ENCODE measurements around the gene ATF6B.
"Not testable (repeated sequence)": the region's sequence is repeated elsewhere in the genome, so short reads cannot be mapped to it uniquely, and the experiment has no call there.

ATF6B gene

GRCh38 chr6:32102255-32102654 lies 25.8 kb downstream of the ATF6B start:
- DNase-seq, result no peak

DNA sequence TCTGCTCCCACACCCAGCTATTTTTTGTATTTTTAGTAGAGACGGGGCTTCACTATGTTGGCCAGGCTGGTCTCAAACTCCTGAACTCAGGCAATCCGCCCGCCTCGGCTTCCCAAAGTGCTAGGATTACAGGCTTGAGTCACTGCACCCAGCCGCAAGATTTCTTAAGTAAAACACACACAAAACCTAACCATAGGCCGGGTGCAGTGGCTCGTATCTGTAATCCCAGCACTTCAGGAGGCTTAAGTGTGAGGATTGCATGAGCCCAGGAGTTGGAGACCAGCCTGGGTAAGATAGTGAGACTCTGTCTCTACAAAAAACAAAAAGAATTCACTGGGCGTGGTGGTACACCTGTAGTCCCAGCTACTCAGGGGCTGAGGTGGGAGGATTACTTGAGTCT lies 27.8 kb downstream of the ATF6B start:
- not testable (repeated sequence) for DNase-seq

GRCh38 chr6:32097364-32097763 lies 30.7 kb downstream of the ATF6B start:
- DNase-seq, result no peak

DNA sequence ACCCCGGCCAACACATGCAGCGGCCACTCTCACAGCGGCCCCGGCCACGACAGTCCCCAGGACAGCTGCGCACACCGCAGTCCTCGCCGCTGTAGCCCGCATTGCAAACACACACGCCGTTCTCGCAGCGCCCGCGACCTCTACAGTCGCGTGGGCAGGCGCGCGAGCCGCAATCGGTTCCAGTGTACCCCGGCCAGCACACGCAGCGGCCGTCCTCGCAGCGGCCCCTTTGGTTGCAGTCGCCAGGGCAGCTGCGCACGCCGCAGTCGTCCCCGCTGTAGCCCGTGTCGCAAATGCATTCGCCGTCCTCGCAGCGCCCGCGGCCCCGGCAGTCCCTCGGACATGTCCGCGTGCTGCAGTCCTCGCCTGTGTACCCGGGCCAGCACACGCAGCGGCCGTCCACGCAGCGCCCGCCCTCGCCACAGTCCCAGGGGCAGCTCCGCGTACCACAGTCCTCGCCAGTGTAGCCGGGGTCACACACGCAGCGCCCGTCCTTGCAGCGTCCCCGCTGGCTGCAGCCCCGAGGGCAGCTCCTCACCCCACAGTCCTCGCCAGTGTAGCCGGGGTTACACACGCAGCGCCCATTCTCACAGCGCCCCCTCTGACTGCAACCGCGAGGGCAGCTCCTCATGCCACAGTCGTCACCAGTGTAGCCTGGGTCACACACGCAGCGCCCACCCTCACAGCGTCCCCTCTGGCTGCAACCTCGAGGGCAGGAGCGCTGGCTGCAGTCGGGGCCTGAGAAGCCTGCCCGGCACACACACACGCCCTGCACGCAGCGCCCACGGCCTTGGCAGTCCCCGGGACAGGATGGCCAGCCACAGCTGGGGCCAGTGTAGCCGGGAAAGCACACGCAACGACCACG lies 31.4 kb downstream of the ATF6B start:
- DNase-seq, result no peak

DNA sequence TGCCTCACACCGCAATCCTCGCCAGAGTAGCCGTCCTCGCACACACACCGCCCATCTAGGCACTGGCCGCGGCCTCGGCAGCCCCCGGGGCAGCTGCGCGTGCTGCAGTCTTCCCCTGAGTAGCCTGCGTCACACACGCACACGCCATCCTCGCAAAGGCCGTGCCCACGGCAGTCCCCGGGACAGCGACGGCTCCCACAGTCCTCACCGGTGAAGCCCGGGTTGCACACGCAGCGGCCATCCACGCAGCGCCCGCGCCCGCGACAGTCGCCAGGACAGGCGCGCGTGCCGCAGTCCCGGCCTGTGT lies 32.0 kb downstream of the ATF6B start:
- DNase-seq, result no peak

DNA sequence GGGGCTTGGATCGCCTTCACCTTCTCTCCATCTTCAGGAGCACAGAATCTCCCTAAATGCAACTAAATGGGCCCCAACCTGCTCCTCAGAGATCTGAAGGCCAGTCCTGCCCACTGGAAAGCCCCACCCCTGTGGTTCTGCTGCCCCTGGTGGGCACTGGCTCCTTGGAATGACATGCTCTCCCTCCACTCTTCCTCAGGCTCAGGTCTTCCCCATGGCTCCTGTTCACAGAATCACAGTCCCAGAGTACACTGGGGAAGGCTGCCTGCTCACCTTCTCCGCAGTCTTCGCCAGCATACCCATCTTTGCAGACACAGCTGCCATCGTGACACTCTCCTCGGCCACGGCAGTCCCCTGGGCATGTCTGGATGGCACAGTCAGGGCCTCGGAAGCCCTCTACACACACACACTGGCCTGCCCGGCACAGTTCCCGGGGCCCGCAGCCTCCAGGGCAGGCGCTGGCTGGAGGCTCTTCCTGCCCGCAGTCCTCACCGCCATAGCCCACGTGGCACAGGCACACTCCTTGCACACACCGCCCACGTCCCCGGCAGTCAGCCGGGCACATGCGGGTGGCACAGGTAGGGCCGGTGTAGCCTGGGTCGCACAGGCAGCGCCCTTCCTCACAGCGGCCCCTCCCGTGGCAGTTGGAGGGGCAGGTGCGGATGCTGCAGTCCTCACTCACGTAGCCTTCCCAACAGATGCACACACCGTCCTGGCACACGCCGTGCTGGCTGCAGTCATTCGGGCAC lies 32.5 kb downstream of the ATF6B start:
- DNase-seq, result no peak

DNA sequence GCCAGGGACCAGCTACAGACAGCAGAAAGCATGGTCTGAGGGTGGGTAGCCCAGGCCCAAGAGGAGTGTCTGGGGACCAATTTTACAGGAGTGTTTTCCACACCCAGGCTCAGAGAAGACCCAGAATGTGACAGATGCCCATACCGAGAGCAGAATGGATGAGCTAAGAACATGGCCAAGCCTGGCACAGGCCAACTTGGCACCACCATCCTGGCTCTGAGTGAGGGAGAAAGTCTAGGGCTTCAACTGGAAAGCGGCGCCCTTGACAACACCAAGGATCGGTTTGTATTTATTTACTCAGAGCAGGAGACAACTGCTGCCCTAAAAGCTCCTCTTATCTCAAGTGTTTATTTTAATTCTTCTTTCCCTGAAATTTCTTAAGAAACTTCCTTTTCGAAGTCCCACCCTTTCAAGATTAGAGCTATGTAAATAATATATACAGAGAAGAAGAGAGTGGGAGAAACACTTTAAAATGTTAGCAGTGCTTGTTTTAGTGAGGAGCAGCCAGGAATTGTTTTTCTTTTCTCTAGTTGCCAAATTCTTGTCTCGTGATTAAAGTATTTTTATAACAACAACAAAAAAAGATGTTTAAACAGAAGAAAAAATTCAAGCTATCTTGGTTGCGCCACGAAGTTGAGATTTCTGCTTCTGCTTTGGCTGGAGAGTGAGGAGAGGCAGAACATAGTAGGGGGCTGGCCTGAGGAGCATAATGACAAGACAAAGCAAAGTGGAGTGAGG lies 35.1 kb downstream of the ATF6B start:
- no peak for DNase-seq

- DNase-seq, result no peak
Measured at GRCh38 chr6:32089082-32089828, 38.8 kb downstream of the ATF6B start.

DNA sequence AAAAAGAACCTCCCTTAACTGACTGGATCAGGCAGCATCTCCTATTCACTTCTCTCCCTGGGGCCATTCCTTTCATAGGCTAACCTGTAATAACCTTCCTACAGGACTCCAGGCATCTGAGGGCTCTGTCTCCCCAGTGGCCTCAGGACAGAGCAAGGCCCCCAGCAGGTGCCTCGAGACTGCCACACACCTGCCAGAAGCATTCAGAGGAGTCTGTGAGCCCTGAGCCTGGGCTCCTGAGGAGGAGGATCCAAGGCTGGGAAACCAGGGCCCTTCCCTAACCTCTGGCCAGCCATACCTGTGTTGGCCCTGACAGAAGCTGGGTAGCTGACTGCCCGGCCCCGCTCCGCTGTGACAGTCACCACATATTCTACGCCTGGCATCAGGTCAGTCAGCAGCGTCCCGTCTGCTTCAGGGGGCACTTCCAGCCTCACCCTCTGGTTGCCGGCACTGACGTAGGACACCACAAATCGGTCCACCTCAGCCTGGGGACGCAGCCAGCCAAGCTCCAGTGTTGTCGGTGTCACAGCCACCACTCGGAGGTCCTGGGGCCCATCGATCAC lies 39.5 kb downstream of the ATF6B start:
- no peak for DNase-seq

- DNase-seq, result peak; percentile 60
Measured at GRCh38 chr6:32087574-32088486, 40.2 kb downstream of the ATF6B start.

DNA sequence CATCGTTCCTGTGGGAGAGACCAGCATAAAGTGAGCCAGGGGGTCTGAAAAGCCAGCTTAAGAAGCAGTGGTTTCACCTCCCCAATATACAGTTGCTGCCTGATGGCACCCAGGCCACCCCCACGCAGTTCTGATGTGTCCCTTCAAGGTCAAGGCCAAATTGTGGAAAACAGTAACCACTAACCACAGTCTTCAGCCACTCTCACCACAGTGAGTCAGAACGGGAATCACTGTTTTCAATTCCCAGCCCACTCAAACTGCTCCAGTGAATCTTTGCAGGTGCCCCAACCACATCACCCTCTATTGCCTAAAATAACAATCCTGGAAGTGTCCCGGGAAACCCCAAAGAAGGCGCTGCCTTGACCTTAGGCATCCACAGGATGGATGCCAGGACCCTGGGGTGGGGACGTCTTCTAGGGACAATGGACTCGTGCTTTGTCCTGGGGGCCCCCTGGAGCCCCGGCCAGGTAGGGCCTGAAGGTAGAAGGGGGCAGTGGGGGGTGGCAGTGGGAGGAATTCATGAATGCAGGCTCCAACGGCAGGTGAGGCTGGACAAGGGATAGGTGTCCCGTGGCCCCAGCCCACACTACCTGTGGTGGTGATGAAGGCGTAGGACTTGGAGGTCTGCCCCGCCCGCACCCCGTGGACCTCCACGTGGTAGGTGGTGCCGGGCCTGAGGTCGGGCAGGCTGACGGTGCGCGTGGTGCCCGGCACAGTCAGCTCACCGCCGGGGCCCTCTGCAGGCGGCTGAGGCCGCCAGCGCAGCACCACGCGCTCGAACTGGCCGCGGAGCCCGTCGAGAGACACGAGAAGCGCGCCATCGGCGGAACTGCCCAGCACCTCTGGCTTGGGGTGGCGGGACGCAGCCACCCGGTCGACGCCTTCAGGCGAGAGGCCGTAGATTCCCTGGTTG lies 41.1 kb downstream of the ATF6B start:
- peak; percentile 73 for DNase-seq

- DNase-seq, result no peak
Measured at GRCh38 chr6:32085759-32086459, 42.1 kb downstream of the ATF6B start.

DNA sequence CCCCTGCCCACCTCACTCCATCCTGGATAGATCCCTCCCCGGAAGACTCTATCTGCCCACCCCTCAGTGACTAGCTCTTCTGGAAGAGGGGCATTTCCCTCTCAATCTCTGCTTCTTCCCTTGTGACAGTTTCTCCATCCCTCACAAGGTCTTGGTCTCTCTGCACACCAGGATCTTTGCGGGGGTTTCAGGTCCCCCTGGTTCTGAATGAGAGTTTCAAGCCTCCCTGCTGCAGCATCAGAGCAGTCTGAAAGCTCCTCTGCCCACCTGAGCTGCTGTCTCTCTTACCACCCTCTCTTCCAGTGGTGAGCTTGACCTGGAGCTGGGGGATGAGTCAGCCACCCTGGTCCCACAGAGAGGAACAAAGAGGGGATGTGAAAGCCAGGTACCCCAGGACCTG lies 43.3 kb downstream of the ATF6B start:
- DNase-seq, result no peak

DNA sequence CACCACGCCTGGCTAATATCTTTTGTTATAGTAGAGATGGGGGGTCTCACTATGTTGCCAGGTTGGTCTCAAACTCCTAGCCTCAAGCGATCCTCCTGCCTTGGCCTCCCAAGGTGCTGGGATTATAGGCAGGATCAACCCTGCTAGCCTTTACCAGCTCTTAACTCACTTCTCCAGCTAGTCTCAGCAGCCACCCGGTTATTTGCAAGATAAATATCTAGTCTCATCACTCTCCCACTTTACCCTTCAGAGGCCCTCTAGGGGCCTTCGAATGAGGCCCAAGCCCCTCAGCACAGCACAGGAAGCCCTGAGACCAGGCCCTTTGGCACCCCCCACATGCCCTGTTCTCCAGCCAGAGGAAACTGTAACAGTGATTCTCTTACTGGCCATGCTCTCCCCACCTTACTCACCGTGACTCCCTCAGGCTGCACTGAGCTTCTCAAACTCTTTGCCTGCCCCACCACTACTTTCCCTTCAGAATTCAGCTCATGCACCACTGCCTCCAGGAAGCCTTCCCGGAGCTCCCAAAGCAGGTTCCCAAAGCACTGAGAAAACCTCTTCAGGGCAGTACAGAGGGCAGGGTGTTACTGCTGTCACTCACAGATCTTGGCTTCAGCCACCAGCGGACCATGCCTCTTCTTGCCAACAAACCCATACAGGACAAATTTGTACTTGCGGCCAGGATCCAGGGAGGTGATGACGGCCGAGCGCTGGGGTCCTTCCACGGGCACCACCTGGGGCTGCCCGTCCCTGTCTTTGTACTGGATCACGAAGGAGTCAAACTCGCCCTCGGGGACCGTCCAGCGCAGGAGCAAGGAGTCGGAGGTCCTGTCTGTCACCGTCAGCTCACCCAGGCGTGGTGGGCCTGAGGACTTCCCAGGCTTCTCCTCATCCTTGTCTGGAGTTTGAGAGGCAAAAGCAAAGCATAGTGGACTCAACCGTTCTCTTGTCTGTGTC lies 44.0 kb downstream of the ATF6B start:
- no peak for DNase-seq

DNA sequence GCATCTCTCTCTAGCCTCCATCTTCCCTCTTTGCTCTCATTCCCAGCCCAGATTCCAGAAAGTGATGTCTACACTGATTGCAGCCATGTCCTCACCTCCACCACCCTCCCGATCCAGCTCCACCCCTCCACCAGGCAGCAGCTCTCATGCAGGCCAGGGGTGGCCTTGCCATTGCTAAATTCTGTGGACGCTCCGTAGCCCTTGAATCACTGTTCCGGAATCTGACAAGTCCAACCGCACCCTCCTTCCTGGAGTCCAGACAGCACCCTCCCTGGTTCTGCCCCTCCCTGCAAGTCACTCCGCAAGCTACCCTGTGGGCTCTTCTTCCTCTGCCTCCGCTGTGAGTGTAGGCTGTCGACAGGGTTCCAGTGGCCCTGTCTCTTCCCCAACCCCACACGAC lies 45.1 kb downstream of the ATF6B start:
- DNase-seq, result peak; percentile 82

DNA sequence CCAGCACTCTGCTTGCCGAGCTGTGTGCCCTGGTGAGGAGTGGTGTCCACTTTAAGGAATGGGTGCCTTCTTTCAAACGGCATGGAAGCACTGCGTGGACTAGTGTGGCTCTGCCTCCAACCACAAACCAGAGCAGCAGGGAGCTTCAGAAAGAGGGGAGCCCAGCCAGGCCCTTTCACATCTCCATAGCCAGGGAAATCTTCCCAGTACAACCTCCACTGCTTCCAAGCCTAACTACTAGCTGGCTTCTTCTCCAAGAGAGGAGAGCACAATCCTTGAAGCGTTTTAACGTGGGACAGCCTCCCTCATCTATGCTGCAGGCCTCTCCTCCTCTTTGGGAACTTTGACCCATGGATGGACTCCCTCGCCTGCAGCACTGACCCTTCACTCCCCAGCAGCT lies 45.6 kb downstream of the ATF6B start:
- DNase-seq, result no peak

DNA sequence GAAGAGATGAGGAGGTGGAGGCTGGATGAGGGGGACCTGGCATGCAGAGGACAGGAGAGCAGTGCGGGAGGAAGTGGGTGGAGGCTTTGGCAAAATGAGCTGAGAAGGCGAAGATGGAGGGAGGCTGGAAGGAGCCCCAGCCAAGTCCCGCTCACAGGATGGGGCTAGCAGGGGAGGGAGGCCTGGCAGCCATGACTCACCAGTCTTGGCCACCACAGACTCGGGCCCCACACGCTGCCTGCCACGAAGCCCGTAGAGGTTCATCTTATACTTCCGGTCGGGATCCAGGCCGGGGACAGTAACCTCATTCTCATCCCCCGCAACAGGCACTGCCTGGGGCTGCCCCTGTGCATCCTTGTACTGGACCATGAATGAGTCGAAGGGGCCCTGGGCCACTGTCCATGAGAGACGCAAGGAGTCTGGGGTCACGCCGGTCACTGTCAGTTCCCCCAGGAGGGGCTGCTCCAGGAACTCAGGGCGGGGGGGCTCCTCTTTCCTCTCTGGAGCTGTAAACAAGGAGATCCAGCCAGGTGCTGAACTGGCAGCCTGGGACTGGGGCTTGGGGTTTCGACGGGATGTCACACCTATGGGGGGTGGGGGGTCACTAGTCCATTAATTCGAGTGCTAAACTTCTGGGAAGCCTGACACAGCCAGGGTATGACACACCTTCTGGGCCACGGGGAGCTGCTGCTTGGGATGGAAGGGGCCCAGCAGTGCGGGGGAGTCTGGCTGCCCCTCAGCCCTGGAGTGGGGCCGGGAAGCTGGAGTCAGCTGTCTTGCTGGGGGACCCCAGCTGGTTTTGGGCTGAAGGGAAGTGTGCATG lies 46.7 kb downstream of the ATF6B start:
- peak; percentile 91 for DNase-seq

Data from fibroblast of upper back skin (primary cell).